IPS-NIHi11 (cell line): ENCODE data around the gene CKLF.

Experiments
- DNase-seq: peaks from one replicate; pipeline ENCODE4 v3.0.0; 2012; ENCODE audit warnings: mixed read lengths, low spot score

The CKLF gene

GRCh38 chr16:66517586-66518263, 34.7 kb upstream of the CKLF start:
- no peak for DNase-seq

- DNase-seq: no peak
These were observed 32.6 kb upstream of the CKLF start for GRCh38 chr16:66519482-66520373.

GRCh38 chr16:66520406-66521170, 31.8 kb upstream of the CKLF start:
- DNase-seq: no peak

GRCh38 chr16:66521252-66521713, 31.1 kb upstream of the CKLF start:
- no peak for DNase-seq

GRCh38 chr16:66521951-66522771, 30.2 kb upstream of the CKLF start:
- DNase-seq: no peak

- no peak for DNase-seq
These were observed 29.4 kb upstream of the CKLF start for GRCh38 chr16:66522816-66523590.

- DNase-seq: no peak
These were observed 28.5 kb upstream of the CKLF start for GRCh38 chr16:66523861-66524354.

- DNase-seq: no peak
These were observed 27.7 kb upstream of the CKLF start for GRCh38 chr16:66524601-66525164.

- DNase-seq: no peak
These were observed 26.8 kb upstream of the CKLF start for GRCh38 chr16:66525396-66526180.

- DNase-seq: no peak
These were observed 24.1 kb upstream of the CKLF start for GRCh38 chr16:66528294-66528693.

- no peak for DNase-seq
These were observed 22.9 kb upstream of the CKLF start for GRCh38 chr16:66529475-66529874.

- DNase-seq: no peak
These were observed 18.0 kb upstream of the CKLF start for GRCh38 chr16:66534376-66534799.

GRCh38 chr16:66536525-66536924, 15.9 kb upstream of the CKLF start:
- no peak for DNase-seq

GRCh38 chr16:66537236-66537635, 15.1 kb upstream of the CKLF start:
- no peak for DNase-seq

GRCh38 chr16:66538910-66539309, 13.5 kb upstream of the CKLF start:
- no peak for DNase-seq

GRCh38 chr16:66539623-66540469, 12.5 kb upstream of the CKLF start:
- no peak for DNase-seq

GRCh38 chr16:66541388-66542355, 10.7 kb upstream of the CKLF start:
- DNase-seq: no peak
